Activated CD8-positive, alpha-beta memory T cell treated with anti-CD3 and anti-CD28 coated beads for 36 hours (primary cell): ENCODE measurements around the gene CEP43. TPM values are rescaled to one million over a fixed set of nuclear protein-coding genes. Genes with fewer than 3 reads are reported as not detected.

ENCODE experiments used
- CTCF ChIA-PET: fragments of 350-600 bp; sonication (Branson Sonifier 250); formaldehyde crosslinking; loops from one replicate; lab custom pipeline; 2021; ENCODE audit warnings: antibody characterized with exemption; lab: Charles Lee
- POLR2A ChIA-PET: fragments of 350-600 bp; sonication (Branson Sonifier 250); formaldehyde crosslinking; loops from one replicate; lab custom pipeline; 2021; ENCODE audit warnings: antibody characterized with exemption; lab: Charles Lee
- total RNA-seq, 2 experiments: library from RNA; stranded (reverse); gene quantifications; one replicate each; pipeline ENCODE4 v1.2.3, GENCODE V29; 2021

The CEP43 gene
- total RNA-seq, 2 experiments from 2014 or later = 27.1 to 29.7 TPM

GRCh38 chr6:166958926-166959861 is 40.0 kb upstream of the CEP43 start:
- ChIA-PET POLR2A (no interaction called here), CTCF (no interaction called here)

- CTCF ChIA-PET = interaction anchor here (1.0 kb wide), 1 partner anchor 38 kb away, joined by 4 read pairs; no protein-coding TSS in a partner anchor
Measured at GRCh38 chr6:166959911-166960608, 39.1 kb upstream of the CEP43 start.

GRCh38 chr6:166960609-166960978 is 38.6 kb upstream of the CEP43 start:
- CTCF ChIA-PET = interaction anchor here (1.0 kb wide), 1 partner anchor 37 kb away, joined by 4 read pairs; no protein-coding TSS in a partner anchor
- POLR2A ChIA-PET = no interaction called here

More at GRCh38 chr6:166959911-166960608, 39.1 kb upstream of the CEP43 start:
- POLR2A ChIA-PET = no interaction called here

- ChIA-PET POLR2A (no interaction called here), CTCF (no interaction called here)
Measured at GRCh38 chr6:166966268-166966667, 32.9 kb upstream of the CEP43 start.

- ChIA-PET POLR2A (no interaction called here), CTCF (no interaction called here)
Measured at GRCh38 chr6:166969390-166970002, 29.7 kb upstream of the CEP43 start.

GRCh38 chr6:166970091-166970490 is 29.1 kb upstream of the CEP43 start:
- CTCF ChIA-PET = no interaction called here
- POLR2A ChIA-PET = no interaction called here

- CTCF ChIA-PET = no interaction called here
- POLR2A ChIA-PET = no interaction called here
Measured at GRCh38 chr6:166970776-166971175, 28.4 kb upstream of the CEP43 start.

GRCh38 chr6:166971271-166971670 is 27.9 kb upstream of the CEP43 start:
- ChIA-PET POLR2A (no interaction called here), CTCF (interaction anchor here (0.6 kb wide), 1 partner anchor 8 kb away, joined by 5 read pairs; no protein-coding TSS in a partner anchor)

- ChIA-PET CTCF (no interaction called here), POLR2A (interaction anchor here (0.7 kb wide), 1 partner anchor 152 kb away, joined by 3 read pairs; no protein-coding TSS in a partner anchor)
Measured at GRCh38 chr6:166972101-166972500, 27.1 kb upstream of the CEP43 start.

- CTCF ChIA-PET = interaction anchor here (0.7 to 1.1 kb wide), 2 partner anchors 29 to 434 kb away, joined by 3 to 4 read pairs; no protein-coding TSS in a partner anchor
- POLR2A ChIA-PET = no interaction called here
Measured at GRCh38 chr6:166976636-166977035, 22.6 kb upstream of the CEP43 start.

- POLR2A ChIA-PET = interaction anchor here (0.7 kb wide), 1 partner anchor 770 kb away, joined by 6 read pairs; no protein-coding TSS in a partner anchor
- CTCF ChIA-PET = interaction anchor here (1.1 kb wide), 1 partner anchor 30 kb away, joined by 3 read pairs; no protein-coding TSS in a partner anchor
Measured at GRCh38 chr6:166977621-166978525, 21.3 kb upstream of the CEP43 start.

- POLR2A ChIA-PET = no interaction called here
- CTCF ChIA-PET = interaction anchor here (0.7 kb wide), 1 partner anchor 88 kb away, joined by 3 read pairs; no protein-coding TSS in a partner anchor
Measured at GRCh38 chr6:166980738-166981137, 18.5 kb upstream of the CEP43 start.

- POLR2A ChIA-PET = no interaction called here
Measured at GRCh38 chr6:166987448-166987847, 11.7 kb upstream of the CEP43 start.

GRCh38 chr6:166987930-166988329 is 11.3 kb upstream of the CEP43 start:
- ChIA-PET POLR2A (no interaction called here), CTCF (interaction anchor here (1.8 kb wide), 1 partner anchor 213 kb away, joined by 8 read pairs; no protein-coding TSS in a partner anchor)

More at GRCh38 chr6:166987448-166987847, 11.7 kb upstream of the CEP43 start:
- CTCF ChIA-PET = interaction anchor here (1.8 kb wide), 1 partner anchor 212 kb away, joined by 8 read pairs; no protein-coding TSS in a partner anchor

GRCh38 chr6:166988674-166989201 is 10.5 kb upstream of the CEP43 start:
- ChIA-PET CTCF (interaction anchor here (1.5 to 1.8 kb wide), 3 partner anchors 14 to 213 kb away, joined by 4 to 8 read pairs (median 8); no protein-coding TSS in a partner anchor), POLR2A (no interaction called here)

- POLR2A ChIA-PET = no interaction called here
- CTCF ChIA-PET = interaction anchor here (0.7 to 1.8 kb wide), 8 partner anchors 12 to 214 kb away, joined by 3 to 8 read pairs (median 4); no protein-coding TSS in a partner anchor
Measured at GRCh38 chr6:166989427-166990032, 9.7 kb upstream of the CEP43 start.

GRCh38 chr6:166996406-166996805 is 2.8 kb upstream of the CEP43 start:
- POLR2A ChIA-PET = no interaction called here
- CTCF ChIA-PET = no interaction called here
